GM03348 (cell line): ENCODE data around the gene ZNF469.

Experiments
- DNase-seq: peaks from one replicate; pipeline ENCODE4 v3.0.0; 2012; ENCODE audit warnings: low spot score

ZNF469 gene

DNA sequence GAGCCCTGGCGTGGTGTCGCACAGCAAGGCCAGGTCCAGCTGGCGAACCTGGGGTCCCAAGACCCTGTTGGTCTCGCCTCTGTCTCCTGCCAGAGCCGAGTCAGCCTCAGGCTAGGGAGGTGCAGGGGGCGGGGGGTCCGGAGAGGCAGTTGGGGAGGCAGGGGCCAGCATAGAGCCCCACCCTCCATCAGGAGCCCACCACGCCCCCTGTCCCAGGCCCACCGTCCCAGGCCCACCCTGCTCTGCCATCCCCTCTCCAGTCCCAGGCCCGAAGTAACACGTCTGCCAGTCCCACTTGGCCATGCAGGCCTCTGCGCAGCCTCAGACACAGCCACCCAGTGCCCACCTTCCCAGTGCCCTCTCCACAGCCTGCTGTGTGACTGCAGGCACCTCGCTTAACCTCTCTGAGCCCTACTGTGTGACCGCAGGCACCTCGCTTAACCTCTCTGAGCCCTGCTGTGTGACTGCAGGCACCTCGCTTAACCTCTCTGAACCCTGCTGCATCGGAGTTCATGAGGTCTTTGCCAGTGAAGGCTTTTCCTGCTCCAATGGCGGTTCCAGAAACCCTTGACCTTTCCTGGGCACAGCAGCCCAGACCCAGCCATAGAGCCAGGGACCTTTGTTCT, 29.3 kb downstream of the ZNF469 start:
- no peak for DNase-seq

DNA sequence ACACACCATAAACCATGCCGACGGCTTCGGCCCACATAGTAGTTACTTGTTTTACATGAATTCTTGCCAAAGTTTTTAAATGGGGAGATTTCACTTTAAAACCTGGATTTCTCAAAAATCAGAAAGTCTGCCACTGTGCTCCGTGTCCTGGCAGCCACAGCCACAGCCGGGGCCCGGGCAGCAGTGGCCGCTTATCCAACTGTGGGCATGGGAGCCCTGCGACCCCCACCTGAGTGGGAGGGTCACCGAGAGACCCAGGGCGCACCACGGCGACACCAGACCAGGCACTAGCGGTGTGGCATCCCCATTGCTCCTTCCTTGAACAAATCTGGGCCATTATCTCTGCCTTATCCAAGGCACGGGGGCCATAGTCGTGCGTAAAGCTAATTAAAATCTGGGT, 30.0 kb downstream of the ZNF469 start:
- DNase-seq: no peak

DNA sequence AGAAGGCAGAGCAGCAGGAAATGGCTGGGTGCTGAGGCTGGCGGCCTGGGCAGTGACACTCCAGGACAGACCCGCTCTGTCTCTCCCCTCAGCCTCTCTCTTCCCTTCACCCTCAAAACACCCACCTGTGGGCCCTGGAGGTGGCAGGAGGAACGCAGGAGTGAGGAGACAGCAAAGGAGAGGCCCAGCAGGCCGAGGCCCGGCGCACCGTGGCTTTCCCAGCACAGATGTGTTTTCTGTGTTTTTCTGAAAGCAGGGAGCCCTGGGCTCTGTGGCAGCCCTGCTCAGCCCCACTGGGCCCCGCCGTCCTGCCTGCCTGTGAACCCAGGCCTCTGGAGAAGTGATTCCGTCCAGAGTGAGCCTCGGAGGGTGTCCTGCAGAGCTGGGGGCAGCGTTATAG, 30.5 kb downstream of the ZNF469 start:
- DNase-seq: no peak

DNA sequence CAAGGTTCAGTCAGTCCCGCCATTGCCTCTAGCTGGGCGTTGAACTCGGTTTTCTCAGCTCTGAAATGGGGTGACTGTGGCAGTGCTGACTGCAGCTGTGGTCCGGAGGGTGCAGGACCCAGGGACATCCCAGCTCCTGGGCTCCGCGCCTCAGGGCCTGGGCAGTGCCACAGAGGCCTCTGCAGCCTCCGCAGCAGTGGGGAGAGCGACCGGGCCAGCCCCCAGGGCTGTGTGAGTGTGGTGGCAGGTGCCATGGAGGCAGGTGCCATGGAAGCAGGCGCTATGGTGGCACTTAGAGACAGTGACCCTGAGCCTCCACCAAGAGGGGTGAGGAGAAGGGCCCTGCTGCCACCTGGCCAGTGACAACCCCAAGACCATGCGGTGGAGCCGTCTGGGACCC, 30.9 kb downstream of the ZNF469 start:
- no peak for DNase-seq

DNA sequence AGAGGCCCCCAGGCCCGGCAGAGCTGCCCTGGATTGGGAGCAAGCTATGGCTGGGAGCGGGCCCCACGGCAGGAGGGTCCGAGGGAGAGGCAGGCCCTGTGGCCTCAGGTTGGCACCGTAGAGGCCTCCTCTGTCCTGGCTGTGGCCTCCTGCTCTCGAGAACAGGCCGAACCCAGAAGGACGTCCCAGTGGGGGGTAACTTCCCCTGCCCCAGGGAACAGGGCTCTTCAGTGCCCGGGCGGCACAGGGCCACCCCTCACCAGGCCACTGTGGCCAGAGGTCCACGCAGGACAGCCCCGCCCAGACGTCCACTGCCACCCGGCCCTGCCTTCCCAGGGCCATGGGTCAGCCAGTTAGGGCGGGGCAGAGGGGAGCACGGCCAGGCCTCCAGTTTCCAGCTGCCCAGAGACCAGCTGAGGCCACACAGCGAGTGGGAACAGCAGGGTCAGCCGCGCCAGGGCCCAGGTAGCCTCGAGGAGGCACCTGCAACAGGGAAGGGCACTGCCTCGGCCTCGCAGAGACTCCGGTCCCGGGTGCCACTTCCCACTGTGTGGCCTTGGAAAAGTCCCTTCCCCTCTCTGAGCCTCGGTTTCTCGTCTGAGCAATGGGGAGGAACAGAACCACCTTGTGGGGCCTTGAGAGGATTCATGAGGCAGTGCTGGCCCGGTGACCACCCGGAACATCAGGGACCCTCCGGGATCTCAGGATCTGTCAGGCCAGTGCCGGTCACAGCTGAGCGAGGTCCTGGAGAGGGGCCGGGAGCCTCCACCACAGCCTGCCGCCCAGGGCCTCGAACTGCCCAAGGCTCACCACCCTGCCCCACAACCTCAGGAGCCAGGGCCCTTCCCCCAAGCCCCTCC, 32.0 kb downstream of the ZNF469 start:
- DNase-seq: no peak

DNA sequence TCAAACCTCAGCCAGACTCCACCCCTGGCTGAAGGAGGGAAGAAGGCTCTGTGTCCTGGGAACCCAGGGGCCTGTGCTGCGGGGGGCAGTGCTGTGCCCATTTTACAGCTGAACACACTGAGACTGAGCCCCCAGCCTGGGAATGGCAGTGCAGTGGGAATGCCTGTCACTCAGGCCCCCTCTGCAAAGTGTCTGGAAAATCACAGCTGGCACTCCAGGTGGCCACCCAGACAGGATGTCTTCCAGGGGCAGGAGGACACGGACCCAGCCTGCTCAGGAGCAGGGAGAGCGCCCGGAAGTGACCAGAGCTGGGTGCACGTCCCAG, 32.6 kb downstream of the ZNF469 start:
- DNase-seq: no peak

DNA sequence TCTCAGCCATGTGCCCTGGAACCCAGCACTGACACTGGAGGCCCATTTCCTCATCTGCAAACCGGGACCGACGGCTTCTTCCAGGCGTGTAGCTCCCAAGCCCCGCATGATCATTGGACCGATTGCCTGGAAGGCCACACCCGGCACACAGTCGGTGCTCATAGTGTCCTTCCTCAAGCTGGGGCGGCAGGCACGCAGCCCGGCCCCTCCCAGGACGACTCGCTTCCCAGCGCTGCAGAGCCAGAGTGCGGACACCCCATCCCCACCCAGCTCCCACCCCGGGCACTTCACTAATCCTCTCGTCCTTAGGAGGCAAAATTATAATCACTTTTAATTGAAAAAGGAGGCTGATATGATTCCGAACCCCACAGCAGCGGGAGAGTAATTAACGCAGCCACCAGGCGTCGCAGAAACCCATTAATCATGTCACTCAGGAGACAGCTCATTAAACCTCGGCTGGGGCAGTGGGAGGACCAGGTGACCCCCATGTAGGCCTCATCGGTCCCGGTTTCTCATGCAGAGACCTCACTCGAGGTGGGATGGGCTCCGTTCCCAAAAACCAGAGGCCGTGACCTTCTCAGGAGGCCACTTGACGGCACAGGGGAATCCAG, 33.1 kb downstream of the ZNF469 start:
- DNase-seq: no peak

DNA sequence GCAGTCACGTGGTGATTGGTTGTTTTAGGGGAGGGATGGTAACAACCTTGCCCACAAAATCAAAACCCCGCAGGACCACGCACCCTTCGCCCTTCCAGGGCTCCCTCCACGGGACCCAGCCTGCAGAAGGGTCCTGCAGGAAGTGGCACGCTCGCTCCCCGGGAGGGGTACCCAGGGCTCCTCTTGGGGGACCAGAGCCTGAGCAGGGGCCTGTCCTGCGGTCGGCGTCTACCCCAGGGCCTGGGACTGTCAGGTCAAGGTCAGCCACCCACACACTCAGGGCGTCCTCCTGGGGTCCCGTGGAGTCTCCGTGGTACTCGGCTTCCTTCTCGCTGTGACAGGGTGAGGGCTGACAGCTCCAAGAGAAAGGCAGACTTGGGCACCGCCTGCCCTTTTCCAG, 33.9 kb downstream of the ZNF469 start:
- DNase-seq: no peak

DNA sequence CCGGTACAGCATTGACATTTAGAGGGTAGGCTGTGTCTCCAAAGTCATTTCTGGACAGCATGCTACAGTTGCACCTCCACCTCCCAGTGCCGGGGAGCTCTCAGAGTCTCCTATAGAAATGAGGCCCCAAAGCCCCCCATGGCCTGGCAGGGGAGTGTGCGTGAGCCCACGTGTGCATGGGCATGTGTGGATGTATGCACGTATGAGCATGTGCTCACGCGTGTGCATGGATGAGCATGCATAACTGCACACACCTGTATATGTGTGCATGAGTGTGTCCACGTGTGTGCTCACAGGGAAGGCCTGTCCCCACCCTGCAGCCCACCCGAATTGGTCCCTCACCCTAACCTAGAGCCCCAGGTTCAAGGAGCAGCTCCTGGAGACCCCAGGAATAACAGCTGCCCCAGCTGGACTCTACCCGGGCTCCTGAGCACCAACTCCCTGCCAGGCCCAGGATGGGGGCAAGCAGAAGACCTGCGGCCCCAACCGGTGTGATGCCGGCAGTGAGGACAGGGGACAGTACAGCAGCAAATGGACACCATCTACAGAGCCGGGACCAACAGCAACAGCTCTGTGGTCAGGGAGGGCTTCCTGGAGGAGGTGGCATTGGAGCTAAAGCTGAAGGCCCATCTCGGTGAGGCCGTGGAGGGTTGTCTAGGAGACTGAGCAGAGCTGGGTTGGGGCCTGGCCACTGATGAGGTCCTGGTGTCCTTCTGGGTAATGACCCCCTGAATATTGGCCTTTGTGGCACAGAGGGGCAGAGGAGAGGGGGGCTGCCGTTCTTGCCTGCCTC, 35.1 kb downstream of the ZNF469 start:
- DNase-seq: no peak

DNA sequence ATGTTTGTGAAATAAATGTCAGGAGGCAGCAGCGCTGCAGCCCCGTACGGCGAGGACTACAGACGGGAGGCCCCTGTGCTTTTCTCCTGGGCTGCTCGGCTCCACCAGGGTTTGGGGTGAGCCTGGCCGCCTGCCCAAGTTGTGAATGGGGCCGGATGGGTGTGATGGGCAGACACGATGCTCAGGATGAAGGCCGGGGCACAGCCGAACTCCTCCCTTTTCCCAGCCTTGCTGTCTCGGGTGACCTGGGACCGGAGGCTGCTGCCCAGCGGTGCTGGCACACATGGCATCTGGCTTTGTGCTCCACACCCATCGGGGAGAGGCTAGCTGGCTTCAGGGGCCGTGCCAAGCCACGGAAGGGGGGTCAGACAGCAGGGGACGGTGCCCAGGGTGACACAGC, 36.1 kb downstream of the ZNF469 start:
- DNase-seq: no peak

DNA sequence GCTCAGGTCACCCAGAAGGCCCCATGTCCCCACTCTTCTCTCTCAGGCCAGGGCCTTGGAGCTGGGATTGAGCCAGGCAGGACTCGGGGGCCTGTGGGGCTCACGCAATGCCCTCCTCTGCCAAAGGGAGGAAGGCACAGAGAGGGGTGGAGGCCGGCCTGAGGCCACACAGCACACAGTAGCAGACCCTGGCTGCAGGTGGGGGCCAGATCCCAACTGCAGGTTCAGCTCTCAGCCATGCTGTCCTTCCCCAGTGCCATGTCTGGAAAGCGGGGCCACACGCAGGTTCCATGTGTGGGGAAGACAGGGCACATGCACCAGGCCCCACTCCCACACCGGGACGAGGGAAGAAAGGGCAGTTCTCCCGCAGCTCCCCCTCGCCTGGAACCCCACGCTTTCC, 37.0 kb downstream of the ZNF469 start:
- no peak for DNase-seq

DNA sequence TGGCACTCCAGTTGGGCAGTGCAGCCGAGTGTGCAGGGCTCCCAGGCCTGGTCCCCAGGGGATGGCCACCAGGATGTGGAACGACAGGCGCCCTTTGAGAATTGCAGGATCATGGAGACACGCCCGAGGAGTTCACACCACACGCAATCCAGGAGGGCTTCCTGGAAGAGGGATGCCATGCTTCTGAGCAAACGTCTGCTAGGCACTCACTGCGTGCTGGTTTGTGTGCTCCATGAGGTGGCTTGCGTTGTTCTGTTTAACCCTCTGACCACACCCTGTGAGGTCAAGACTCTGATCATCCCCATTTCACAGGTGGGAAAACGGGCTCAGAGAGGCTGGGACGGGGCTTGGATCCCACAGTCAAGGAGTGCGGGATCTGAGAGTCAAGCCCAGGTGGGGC, 37.7 kb downstream of the ZNF469 start:
- DNase-seq: no peak

DNA sequence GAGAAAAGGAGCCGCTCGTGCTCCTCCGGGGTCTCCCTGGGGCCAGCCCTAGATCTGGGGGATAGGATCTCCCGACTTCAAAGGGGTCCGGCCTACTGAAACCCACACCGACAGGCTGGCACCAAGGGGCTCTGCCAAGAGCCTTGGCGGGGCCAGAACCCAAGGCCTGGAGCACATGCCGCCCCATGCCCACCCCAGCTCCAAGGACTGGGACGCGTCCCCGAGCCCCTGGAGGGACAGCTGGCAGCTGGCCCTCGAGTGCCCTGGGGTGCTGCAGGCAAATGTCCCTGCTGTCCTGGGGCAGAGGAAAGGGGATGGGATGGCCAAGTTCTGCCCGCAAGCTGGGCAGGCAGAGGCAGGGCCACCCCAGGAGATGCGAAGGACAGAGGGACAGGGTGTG, 38.5 kb downstream of the ZNF469 start:
- DNase-seq: no peak

DNA sequence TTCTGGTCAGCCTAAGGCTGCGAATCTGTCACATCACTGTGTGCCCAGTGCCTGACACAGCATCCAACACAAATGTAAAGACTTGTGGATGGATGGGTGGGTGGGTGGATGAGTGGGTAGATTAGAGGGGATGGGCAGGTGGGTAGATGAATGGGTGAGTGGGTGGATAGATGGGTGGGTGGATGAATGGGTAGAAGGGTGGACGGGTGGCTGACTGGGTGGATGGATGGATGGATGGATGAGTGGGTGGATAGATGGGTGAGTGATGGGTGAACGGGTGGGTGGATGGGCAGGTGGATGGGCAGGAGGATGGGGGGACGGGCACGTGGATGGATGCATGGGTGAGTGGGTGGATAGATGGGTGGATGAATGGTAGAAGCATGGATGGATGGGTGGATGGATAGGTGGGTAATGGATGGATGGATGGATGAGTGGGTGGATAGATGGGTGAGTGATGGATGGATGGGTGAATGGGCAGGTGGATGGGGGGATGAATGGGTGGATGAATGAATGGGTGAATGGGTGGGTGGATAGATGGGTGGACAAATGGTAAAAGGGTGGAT, 39.2 kb downstream of the ZNF469 start:
- DNase-seq: no peak

DNA sequence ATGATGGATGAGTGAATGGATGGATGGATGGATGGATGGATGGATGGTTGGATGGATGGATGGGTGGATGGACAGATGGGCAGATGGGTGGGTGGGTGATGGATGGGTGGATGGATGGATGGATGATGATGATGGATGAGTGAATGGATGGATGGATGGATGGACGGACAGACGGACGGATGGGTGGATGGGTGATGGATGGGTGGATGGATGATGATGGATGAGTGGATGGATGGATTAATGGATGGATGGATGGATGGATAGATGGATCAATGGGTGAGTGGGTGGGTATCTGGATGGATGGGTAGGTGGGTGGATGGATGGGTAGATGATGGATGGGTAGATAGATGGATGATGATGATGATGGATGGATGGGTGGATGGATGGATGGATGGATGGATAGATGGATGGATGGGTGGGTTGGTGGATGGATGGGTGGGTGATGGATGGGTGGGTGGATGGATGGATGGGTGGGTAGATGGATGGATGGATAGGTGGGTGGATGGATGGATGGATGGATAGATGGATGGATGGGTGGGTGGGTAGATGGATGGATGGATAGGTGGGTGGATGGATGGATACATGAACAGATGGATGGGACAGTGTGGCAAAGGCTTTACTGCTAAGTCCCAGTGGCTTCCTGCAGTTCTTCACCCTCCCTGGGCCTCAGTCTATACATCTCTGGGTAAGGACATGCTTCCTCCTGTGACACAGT, 40.1 kb downstream of the ZNF469 start:
- no peak for DNase-seq

DNA sequence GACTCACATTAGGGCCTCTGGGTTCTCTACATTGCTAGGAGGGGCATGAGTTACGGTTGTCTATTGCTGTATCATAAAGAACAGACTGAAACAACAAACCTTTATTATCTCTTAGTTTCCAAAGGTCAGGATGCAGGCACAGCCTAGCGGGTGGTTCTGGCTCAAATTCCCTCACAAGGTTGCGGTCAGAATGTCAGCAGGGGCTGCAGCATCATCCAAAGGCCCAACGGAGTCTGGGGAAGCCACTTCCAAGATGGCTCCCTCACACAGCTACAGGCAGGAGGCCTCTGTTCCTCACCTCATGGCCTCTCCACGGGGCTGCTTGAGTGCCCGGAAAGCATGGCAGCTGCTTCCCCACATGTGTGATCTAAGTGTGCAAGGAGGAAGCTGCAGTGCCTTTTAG, 40.7 kb downstream of the ZNF469 start:
- DNase-seq: no peak

DNA sequence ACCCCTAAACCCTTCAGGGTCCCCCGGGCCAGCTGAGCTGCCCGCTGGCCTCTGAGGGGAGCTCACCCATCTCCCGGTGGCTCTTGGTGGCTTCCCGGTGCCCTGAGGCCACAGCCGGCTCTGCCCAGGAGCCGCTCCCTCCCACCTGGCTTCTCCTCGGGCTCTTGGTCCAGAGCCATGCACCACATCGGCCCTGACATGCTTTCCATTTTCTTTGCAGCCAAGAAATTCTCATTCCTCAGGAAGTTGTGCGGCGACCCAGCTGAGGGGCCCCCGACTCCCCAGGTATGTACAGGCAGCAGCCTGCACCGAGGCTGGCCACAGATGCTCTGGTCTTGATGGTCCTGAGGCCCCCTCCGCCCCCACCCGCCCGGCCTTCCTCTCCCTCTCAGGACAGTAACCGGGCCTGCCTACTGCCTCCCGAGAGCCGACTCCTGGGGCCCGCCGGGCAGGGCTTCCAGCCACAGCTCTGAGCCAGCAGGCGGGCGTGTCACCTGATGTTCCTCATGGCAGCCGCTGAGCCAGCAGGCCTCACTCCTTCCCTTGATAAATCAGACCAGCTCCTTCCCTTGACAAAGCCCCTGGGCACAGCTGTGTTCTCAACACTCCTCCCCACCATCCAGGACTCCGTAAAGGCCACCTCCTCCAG, 42.0 kb downstream of the ZNF469 start:
- no peak for DNase-seq

DNA sequence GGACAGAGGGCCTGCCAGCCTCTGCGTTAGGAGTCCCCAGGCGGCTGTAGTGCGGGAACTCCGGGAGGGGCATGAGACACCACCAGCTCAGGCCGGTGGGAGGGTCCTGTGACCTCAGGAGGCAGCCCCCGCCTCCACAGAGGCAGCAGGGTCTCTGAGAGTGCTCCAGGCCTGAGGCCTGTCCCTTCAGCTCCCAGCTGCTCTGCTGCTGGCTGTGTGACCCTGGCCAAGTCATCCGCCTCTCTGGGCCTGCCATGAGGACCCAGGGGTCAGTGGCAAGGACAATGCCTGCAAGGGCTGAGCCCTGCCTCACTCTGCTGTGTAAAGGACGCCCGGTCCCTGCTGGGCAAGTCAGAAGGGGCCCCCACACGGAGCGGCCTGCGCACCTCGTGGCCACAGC, 43.3 kb downstream of the ZNF469 start:
- DNase-seq: no peak

DNA sequence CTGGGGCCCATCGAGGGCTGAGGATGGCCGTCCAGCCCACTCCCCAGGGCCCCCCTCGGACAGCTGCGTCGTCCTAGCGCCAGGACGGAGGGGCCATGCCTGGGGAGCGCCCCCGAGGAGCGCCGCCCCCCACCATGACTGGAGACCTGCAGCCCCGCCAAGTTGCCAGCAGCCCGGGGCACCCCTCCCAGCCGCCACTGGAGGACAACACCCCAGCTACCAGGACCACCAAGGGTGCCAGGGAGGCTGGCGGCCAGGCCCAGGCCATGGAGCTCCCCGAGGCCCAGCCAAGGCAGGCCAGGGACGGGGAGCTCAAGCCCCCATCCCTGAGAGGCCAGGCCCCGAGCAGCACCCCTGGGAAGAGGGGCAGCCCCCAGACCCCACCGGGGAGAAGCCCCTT, 44.6 kb downstream of the ZNF469 start:
- DNase-seq: no peak

DNA sequence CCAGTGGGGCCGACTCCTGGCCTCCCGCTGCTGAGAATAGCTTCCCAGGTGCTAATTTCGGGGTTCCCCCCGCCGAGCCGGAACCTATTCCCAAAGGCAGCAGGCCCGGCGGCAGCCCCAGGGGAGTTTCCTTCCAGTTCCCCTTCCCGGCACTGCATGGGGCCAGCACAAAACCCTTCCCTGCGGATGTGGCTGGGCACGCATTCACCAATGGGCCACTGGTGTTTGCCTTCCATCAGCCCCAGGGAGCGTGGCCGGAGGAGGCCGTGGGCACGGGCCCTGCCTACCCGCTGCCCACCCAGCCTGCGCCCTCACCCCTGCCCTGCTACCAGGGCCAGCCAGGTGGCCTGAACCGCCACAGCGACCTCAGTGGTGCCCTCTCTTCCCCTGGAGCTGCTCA, 45.4 kb downstream of the ZNF469 start:
- no peak for DNase-seq
